ENCODE results near the gene ZNF789. TPM values are rescaled to one million over a fixed set of nuclear protein-coding genes. Genes with fewer than 3 reads are reported as not detected.
"Not testable (repeated sequence)": the region's sequence is repeated elsewhere in the genome, so short reads cannot be mapped to it uniquely, and the experiment has no call there.

ZNF789 gene
- total and polyA plus RNA-seq, 2 of the 13 experiments (the other 11 are each of a cell fraction or from before 2014, with no cell fraction given), result 19.8 to 25.1 TPM

GRCh38 chr7:99500637-99501009 is 27.9 kb downstream of the ZNF789 start (continued):
- TF ChIP-seq HOMEZ (CRISPR knock-in tag; IDR thresholded peaks at IDR 0.05; ENCODE audit: low read depth), result no peak
- peak; percentile 15; the same call in 1 of the 2 replicates for TF ChIP-seq ZNF280D (CRISPR knock-in tag; IDR thresholded peaks at IDR 0.05)
- TF ChIP-seq ZNF354B (CRISPR knock-in tag; IDR thresholded peaks at IDR 0.05), result no peak
- TF ChIP-seq FOXP1 (IDR thresholded peaks at IDR 0.05), result no peak
- TF ChIP-seq FOXP1 (CRISPR knock-in tag; IDR thresholded peaks at IDR 0.05), result no peak
- no peak for TF ChIP-seq TAF15 (IDR thresholded peaks at IDR 0.05; ENCODE audit: low read depth, low read length, poor library complexity, severe bottlenecking)

GRCh38 chr7:99501236-99501635 is 28.5 kb downstream of the ZNF789 start:
- H3K9ac ChIP-seq (ENCODE audit: insufficient read depth, low read depth, low read length); FAIRE-seq; H2AFZ ChIP-seq (ENCODE audit: low read length); ATAC-seq; H3K9me3 ChIP-seq (ENCODE audit: low read length); H3K27ac ChIP-seq (ENCODE audit: extremely low read length, insufficient read depth, low read length); H3K27me3 ChIP-seq (ENCODE audit: control insufficient read depth in 1 of 2, insufficient read depth in 2 of 2, low read length in 2 of 2); H3K36me3 ChIP-seq (replicated peaks in 1 of 2; ENCODE audit: control insufficient read depth in 1 of 2, insufficient read depth in 2 of 2, low read length in 2 of 2); CTCF ChIA-PET (ENCODE audit: low intra/inter-chr PET ratio, low total read pairs); in situ Hi-C loops (cut with HindIII; ENCODE audit: extremely low pct_ligation_motif_present, low pct_unique_long_range_greater_than_20kb): not testable (repeated sequence)
- Histone ChIP-seq H4K20me1 (ENCODE audit: insufficient read depth, low read length) (peaks cover 18% of the 10 kb centered on the region), H3K4me1 (ENCODE audit: insufficient read depth, low read length) (peaks cover 25% of the 10 kb centered on the region), H3K79me2 (ENCODE audit: insufficient read depth, low read length) (peaks cover 48% of the 10 kb centered on the region), H3K4me3 (replicated peaks in 1 of 3; ENCODE audit: insufficient read depth in 1 of 3, low read depth in 2 of 3, low read length in 3 of 3) (peak overlapping the region in 1 of 3 experiments; percentile 75; a peak in 2 of 6 replicates), H3K4me2 (ENCODE audit: low read depth, low read length) (peak overlapping the region; percentile 79)
- intact Hi-C loops (cut with micrococcal nuclease; ENCODE audit: unreplicated experiment), result loop anchor here (5.0 kb wide), 1 partner anchor 56 kb away; the partner anchor contains the start of gene ZNF655
- TF ChIP-seq NFYC (CRISPR knock-in tag; IDR thresholded peaks at IDR 0.05) (peak; percentile 71), ZMYM4 (CRISPR knock-in tag; IDR thresholded peaks at IDR 0.05) (peak; percentile 43; the same call in 1 of the 2 replicates), MAFF (IDR thresholded peaks at IDR 0.05; ENCODE audit: low read depth, low read length) (peak; percentile 75), MAFK (conservative IDR thresholded peaks at IDR 0.05 in 1 of 2, IDR thresholded peaks at IDR 0.05 in 1 of 2; ENCODE audit: low read length in 2 of 2) (peak; percentile 69 to 75), ZBTB38 (CRISPR knock-in tag; IDR thresholded peaks at IDR 0.05) (peak; percentile 22; the same call in 1 of the 2 replicates), NFYB (CRISPR knock-in tag; IDR thresholded peaks at IDR 0.05) (peak; percentile 65)
- TSS peak; percentile 38 for BruUV-seq (replicated peaks)
- peak; percentile 47 for DNase-seq (ENCODE audit: low spot score)
- POLR2A ChIA-PET, result interaction anchor here (1.3 to 4.5 kb wide), 5 partner anchors 28 to 116 kb away, joined by 3 to 31 read pairs (median 8); partner anchors contain the start of genes ATP5MF, ZNF655, ZNF789 and ZSCAN25
- 93% methylated on average over 12 of the region's 12 CpGs for WGBS (ENCODE audit: low lambda C conversion rate)

Data from HepG2 (cell line).